ENCODE results near the gene IL6R.
A peak's percentile ranks its signal among the peaks of the same experiment; 100 is the strongest.

IL6R gene

GRCh38 chr1:154453574-154454352, 48.6 kb downstream of the IL6R start:
- DNase-seq (ENCODE audit: low read depth), result no peak

DNA sequence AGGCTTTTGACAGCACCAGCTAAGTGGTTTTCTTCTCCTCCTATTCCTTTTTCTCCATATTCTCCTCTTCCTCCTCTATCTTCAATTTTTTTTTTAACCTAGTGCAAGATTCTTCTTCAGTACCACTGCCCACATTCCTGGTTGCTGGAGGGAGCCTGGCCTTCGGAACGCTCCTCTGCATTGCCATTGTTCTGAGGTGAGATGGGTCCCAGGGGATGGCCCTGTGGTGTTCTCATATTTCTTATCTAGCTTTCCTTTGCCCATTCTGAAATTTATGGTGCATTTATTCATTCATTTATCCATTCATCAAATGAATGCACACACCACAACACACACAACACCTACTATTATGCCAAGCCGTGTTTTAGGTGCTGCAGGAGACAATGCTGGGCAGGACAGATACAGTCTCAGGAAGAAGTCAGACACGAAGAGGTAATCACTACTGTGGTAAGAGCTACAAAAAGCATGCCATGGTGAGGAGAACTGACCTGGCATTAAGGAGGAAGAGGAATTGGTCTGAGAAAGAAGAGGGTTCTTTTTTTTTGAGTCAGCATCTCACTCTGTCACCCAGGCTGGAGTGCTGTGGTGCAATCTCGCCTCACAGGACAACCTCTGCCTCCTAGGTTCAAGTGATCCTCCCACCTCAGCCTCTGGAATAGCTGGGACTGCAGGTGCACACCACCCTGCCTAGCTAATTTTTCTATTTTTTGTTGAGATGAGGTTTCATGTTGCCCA, 49.4 kb downstream of the IL6R start:
- DNase-seq (ENCODE audit: low read depth), result no peak

DNA sequence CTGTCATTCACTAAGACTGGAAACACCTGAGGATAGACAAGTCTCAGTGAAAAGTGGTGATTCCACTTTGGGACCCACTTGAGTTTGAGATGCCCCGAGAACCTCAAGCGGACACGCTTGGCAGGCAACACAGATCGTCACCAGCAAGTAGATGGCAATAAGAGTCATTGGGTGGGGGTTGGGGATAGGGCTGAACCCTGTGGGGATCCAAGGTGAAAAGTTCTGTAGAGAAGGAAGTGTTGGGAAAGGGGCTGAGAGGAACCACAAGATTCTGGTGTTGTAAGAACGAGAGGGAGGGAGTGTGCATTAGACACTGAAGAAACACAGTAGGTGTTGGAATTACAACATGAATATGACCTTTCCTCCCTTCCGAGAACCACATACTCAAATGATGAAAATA, 51.5 kb downstream of the IL6R start:
- no peak for DNase-seq (ENCODE audit: low read depth)

- DNase-seq (ENCODE audit: low read depth), result no peak
Observed at GRCh38 chr1:154459080-154459479, 53.9 kb downstream of the IL6R start.

DNA sequence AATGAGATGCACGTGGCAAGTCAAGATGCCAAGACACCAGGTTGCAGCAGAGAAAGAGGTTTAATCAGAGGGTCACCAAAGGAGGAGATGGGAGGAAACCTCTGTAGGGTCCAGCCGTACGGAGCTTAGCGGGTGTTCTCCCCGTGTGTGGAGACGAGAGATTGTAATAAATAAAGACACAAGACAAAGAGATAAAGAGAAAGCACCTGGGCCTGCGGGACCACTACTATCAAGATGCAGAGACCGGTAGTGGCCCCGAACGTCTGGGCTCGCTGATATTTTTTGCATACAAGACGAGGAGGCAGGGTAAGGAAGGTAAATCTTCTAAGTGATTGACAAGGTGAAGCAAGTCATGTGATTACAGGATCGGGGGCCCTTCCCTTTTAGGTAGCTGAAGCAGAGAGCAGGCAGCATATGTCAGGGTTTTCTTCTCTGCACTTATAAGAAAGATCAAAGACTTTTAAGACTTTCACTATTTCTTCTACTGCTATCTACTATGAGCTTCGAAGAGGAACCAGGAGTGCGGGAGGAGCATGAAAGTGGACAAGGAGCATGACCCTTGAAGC, 55.6 kb downstream of the IL6R start:
- no peak for DNase-seq (ENCODE audit: low read depth)

DNA sequence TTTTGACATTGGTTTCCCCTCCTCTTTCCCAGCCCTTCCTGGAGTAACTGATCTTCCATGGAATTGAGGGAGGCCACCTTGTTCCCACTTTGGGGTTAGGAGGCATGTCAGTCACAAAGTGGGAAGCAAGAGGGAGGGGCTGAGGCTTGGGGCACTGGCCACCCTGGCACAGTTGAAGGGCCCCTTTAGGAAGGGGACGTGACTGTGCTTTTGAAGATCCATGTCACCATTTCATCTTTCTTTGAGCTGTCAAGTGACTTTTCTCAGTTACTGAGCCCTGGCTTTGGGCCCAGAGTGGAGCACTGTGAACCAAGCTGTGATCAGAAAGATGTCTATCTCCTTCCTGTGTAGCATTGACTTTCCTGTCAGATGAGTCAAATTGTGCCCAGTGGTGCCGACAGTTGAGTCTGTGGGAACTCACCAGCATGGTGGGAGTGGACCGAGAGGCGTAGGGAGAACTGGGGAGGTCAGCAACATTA, 58.4 kb downstream of the IL6R start:
- no peak for DNase-seq (ENCODE audit: low read depth)

- DNase-seq (ENCODE audit: low read depth), result no peak
Observed at GRCh38 chr1:154465621-154466195, 60.6 kb downstream of the IL6R start.

DNA sequence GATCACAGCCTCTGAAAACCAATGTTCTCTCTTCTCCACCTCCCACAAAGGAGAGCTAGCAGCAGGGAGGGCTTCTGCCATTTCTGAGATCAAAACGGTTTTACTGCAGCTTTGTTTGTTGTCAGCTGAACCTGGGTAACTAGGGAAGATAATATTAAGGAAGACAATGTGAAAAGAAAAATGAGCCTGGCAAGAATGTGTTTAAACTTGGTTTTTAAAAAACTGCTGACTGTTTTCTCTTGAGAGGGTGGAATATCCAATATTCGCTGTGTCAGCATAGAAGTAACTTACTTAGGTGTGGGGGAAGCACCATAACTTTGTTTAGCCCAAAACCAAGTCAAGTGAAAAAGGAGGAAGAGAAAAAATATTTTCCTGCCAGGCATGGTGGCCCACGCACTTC, 61.1 kb downstream of the IL6R start:
- no peak for DNase-seq (ENCODE audit: low read depth)

DNA sequence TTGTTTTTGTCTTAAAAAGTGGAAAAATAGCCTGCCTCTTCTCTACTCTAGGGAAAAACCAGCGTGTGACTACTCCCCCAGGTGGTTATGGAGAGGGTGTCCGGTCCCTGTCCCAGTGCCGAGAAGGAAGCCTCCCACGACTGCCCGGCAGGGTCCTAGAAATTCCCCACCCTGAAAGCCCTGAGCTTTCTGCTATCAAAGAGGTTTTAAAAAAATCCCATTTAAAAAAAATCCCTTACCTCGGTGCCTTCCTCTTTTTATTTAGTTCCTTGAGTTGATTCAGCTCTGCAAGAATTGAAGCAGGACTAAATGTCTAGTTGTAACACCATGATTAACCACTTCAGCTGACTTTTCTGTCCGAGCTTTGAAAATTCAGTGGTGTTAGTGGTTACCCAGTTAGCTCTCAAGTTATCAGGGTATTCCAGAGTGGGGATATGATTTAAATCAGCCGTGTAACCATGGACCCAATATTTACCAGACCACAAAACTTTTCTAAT, 61.8 kb downstream of the IL6R start:
- DNase-seq (ENCODE audit: low read depth), result no peak

DNA sequence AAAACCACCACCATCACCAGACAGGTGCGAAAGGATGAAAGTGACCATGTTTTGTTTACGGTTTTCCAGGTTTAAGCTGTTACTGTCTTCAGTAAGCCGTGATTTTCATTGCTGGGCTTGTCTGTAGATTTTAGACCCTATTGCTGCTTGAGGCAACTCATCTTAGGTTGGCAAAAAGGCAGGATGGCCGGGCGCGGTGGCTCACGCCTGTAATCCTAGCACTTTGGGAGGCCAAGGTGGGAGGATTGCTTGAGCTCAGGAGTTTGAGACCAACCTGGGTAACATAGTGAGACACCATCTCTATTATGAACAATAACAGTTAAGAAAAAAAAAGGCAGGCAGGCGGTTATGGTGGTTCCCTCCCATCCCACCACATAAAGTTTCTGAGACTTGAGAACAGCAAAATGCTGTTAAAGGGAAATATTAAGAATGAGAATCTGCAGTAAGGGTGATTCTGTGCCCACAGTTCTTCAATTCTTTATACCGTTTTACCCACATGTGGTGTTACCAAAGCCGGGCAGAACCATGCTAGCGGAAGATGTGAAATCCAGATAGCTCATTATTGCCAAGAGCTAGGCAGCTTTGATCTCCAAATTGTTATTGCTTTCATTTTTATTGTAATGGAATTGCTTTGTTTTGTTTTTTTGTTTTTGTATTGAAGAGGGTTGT, 62.4 kb downstream of the IL6R start:
- DNase-seq (ENCODE audit: low read depth), result no peak

DNA sequence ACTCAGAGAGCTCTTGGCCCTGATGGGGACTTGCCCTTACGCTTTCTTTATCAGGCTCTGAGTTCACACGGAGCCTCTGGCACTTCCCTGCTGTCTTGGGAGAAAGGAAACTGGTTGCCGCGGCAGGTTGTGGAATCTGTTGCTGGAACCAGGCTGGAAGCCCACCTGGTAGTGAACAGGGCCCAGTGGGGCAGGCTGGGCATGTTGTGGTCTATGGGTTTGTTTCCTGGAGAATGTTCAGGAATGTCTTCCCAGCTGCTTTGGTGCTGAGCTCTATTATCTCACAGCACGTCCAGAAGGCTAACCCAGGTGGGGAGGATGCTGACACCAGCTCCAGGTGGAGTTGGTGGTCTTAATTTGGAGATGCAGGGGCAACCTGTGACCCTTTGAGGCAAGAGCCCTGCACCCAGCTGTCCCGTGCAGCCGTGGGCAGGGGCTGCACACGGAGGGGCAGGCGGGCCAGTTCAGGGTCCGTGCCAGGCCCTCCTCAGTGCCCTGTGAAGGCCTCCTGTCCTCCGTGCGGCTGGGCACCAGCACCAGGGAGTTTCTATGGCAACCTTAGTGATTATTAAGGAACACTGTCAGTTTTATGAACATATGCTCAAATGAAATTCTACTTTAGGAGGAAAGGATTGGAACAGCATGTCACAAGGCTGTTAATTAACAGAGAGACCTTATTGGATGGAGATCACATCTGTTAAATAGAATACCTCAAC, 63.5 kb downstream of the IL6R start:
- DNase-seq (ENCODE audit: low read depth), result no peak

GRCh38 chr1:154469844-154470560, 64.9 kb downstream of the IL6R start:
- DNase-seq (ENCODE audit: low read depth), result no peak

- DNase-seq (ENCODE audit: low read depth), result no peak
Observed at GRCh38 chr1:154471304-154471703, 66.2 kb downstream of the IL6R start.

GRCh38 chr1:154474802-154475201, 69.7 kb downstream of the IL6R start:
- no peak for DNase-seq (ENCODE audit: low read depth)

DNA sequence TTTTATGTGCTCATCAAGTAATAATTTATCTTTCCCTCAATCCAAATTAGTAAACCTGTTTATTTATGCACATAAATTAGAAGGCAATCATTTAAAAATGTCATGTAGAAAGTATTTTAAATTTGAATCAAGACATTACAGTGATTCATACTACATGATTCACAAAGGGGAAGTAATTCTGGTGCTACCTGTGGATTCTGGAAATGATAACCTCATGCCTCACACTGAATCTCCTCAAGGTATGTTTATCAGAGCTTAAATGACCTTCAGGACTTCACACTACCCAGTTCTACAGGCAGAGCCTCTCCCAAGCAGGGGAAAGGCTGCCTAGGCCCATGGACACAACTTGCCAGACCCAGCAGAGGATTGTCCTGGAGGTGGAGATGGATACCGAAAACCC, 71.6 kb downstream of the IL6R start:
- no peak for DNase-seq (ENCODE audit: low read depth)

DNA sequence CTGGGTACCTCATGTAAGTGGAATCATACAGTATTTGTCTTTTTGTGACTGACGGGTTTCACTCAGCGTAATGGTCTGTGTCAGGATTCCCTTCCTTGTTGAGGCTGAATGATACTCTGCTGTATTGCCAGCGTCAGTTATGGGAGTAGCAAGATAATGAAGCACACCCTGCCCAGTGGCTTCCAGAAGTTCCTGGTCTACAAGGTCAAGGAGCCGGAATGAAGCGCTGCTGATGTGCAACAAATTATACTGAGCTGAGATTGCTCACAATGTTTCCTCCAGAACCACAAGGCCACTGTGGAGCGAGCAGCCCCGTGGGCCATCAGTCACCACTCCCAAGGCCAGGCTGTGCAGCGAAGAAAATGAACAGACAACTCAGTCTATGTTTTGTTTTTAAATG, 72.9 kb downstream of the IL6R start:
- no peak for DNase-seq (ENCODE audit: low read depth)

DNA sequence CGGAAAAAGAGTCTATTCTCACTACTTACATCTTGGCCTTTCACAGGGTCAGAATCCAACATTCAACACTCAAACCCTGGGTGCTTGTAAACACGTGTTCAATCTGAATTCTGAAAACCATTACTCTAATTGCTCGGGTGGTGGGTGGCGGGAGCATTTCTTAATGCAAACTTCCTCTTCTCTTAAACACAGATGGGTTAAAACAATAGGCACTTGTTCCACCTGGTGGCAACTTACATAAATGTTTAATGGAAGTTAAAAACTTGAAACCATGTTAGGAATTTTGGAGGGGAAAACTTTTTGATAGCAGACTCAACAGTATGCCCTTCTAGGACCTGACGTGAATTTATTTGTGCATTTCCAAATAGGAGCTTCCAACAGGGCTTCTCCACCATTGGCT, 73.5 kb downstream of the IL6R start:
- no peak for DNase-seq (ENCODE audit: low read depth)

DNA sequence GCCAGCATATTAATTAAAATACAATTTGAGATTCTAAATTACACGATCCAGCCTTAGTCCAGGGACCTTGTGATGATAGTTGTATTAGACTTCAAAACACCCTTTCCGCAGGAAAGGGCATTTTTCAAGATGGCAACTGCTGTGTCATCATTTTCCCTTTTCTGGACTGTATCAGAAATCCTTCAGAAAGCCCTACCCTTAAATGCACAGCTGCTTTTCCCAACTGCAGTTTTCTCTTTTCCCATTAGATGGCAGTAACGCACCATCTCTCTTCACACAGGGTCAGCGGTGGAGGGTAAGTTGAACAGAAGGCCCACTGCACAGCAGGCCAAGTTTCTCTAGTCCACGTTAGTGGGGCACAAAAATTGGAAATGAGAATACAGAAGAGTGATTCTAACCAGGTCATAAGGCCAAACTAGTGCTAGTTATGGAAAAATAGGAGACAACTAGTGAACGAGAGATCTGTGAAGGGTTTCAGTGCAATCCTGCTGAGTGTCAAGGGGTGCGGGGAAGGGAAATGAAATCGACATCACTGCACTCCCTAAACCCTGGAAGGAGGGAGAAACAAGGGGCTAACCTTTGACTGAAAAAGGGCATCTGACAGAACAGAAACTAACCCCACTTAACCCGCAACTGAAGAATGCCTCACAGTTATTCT, 74.8 kb downstream of the IL6R start:
- peak; percentile 21 for DNase-seq (ENCODE audit: low read depth)

DNA sequence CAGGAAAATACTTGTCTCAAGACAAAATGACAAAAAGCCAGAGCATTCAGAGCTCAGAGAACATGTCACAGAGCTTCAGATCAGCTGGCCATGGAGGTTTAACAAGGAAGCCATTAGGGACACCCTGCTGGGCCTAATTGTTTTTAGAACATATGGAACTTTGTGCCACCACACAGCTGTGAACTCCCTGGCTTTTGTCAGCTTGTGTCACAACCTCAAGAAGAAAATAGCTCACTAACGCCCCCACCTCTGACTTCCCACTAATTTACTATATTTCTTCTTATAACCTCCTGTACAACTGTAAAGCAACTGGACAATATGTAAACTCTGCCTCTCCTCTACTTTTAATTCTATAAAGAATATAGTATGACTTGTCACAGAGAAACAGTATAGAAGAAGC, 75.9 kb downstream of the IL6R start:
- no peak for DNase-seq (ENCODE audit: low read depth)
